ENCODE measurements around the gene OR6N2.

The OR6N2 gene

GRCh38 chr1:158781104-158781503 is at the start of gene OR6N2:
Gene OR6N2 (minus strand): TSS chr1:158781204. CDS start chr1:158777635, 3,569 bp downstream.
- in situ Hi-C loops (cut with MboI; ENCODE audit: low pct_unique_long_range_greater_than_20kb, low sequenced_read_pairs, unreplicated experiment): no loop called here
- no peak for DNase-seq (ENCODE audit: low spot score)
- TF ChIP-seq CTCF (IDR thresholded peaks at IDR 0.05; ENCODE audit: extremely low read depth, insufficient read depth, missing control alignments): no peak

- in situ Hi-C loops (cut with MboI; ENCODE audit: low pct_unique_long_range_greater_than_20kb, low sequenced_read_pairs, unreplicated experiment): no loop called here
- DNase-seq (ENCODE audit: low spot score): peak; percentile 28
- TF ChIP-seq CTCF (IDR thresholded peaks at IDR 0.05; ENCODE audit: extremely low read depth, insufficient read depth, missing control alignments): no peak
Measured at GRCh38 chr1:158830074-158830677, 49.2 kb upstream of the OR6N2 start.

DNA sequence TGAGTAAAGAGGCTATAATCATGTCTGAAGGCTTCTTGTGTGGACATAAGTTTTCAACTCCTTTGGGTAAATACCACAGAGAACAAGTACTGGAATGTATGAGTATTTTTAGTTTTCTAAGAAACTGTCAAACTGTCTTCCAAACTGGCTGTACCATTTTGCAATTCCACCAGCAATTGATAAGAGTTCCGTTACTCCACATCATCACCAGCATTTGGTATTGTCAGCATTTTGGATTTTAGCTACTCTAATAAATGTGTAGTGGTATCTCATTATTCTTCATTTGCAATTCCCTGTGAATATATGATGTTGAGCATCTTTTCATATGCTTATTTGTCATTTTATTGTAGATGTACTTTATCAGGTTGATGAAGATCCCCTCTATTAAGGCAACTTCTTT is 40.7 kb upstream of the OR6N2 start:
- in situ Hi-C loops (cut with MboI; ENCODE audit: low pct_unique_long_range_greater_than_20kb, low sequenced_read_pairs, unreplicated experiment): no loop called here
- DNase-seq (ENCODE audit: low spot score): no peak
- TF ChIP-seq CTCF (IDR thresholded peaks at IDR 0.05; ENCODE audit: extremely low read depth, insufficient read depth, missing control alignments): no peak

- TF ChIP-seq CTCF (IDR thresholded peaks at IDR 0.05; ENCODE audit: extremely low read depth, insufficient read depth, missing control alignments): no peak
- in situ Hi-C loops (cut with MboI; ENCODE audit: low pct_unique_long_range_greater_than_20kb, low sequenced_read_pairs, unreplicated experiment): no loop called here
- DNase-seq (ENCODE audit: low spot score): peak; percentile 13
Measured at GRCh38 chr1:158819461-158820443, 38.7 kb upstream of the OR6N2 start.

- TF ChIP-seq CTCF (IDR thresholded peaks at IDR 0.05; ENCODE audit: extremely low read depth, insufficient read depth, missing control alignments): no peak
- no peak for DNase-seq (ENCODE audit: low spot score)
Measured at GRCh38 chr1:158818975-158819431, 38.0 kb upstream of the OR6N2 start.

GRCh38 chr1:158818560-158818959 is 37.6 kb upstream of the OR6N2 start:
- no peak for TF ChIP-seq CTCF (IDR thresholded peaks at IDR 0.05; ENCODE audit: extremely low read depth, insufficient read depth, missing control alignments)
- no peak for DNase-seq (ENCODE audit: low spot score)
- in situ Hi-C loops (cut with MboI; ENCODE audit: low pct_unique_long_range_greater_than_20kb, low sequenced_read_pairs, unreplicated experiment): no loop called here

More at GRCh38 chr1:158818975-158819431, 38.0 kb upstream of the OR6N2 start:
- in situ Hi-C loops (cut with MboI; ENCODE audit: low pct_unique_long_range_greater_than_20kb, low sequenced_read_pairs, unreplicated experiment): no loop called here

Measured in GM13977 (cell line).